ENCODE data around the gene KLF4.

Gene KLF4

DNA sequence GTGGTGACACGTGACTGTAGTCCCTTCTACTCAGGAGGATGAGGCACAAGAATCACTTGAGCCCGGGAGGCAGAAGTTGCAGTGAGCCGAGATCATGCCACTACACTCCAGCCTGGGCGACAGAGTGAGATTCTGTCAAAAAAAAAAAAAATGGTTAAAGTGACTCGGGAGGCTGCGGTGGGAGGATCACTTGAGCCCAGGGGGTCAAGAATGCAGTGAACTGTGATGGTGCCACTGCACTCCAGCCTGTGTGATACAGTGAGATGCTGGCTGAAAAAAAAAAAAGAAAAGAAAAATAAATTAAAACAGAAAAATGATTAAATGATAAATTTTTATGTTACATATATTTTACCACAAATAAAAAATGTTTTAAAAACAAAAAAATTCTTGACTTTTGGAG lies 51.9 kb downstream of the KLF4 start:
- Histone ChIP-seq H3K36me3 (ENCODE audit: control insufficient read depth in 5 of 5, insufficient read depth in 5 of 5, low read length in 5 of 5) (no peaks in the 10 kb centered on the region), H3K4me3 (ENCODE audit: low read depth in 1 of 5, low read length in 5 of 5) (no peak overlapping the region), H3K9ac (ENCODE audit: low read length in 5 of 5) (no peak overlapping the region), H3K27me3 (ENCODE audit: control insufficient read depth in 5 of 5, insufficient read depth in 4 of 5, low read length in 5 of 5) (no peaks in the 10 kb centered on the region), H3K4me1 (ENCODE audit: control insufficient read depth in 5 of 5, insufficient read depth in 5 of 5, low read length in 5 of 5) (peaks cover 0 to 4% (median 0%) of the 10 kb centered on the region in 5 donors), H3K27ac (ENCODE audit: low read depth, low read length) (no peak overlapping the region), H3K9me3 (ENCODE audit: control insufficient read depth in 5 of 5, low read length in 5 of 5) (no peaks in the 10 kb centered on the region)

DNA sequence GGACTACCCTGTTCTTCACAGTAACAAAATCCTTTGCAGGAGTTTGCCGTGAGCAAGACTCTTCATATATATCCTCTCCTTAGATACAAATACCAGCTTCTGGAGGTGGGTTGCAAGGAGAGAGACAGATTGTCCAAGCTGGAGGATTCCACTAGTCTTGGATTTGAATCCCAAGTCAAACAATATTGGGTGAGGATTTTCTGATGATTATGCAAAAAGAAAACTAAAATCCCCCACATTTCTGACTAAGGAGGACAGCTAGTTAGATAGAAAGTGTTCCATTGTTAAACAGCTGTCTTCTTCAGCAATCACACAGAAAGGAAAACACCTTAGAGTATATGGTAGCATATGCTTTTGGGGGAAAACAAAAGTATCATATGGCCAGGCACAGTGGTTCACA lies 54.2 kb downstream of the KLF4 start:
- H3K4me1 ChIP-seq (ENCODE audit: control insufficient read depth in 5 of 5, insufficient read depth in 5 of 5, low read length in 5 of 5): peaks cover 0 to 6% (median 0%) of the 10 kb centered on the region in 5 donors
- no peaks in the 10 kb centered on the region for H3K9me3 ChIP-seq (ENCODE audit: control insufficient read depth in 5 of 5, low read length in 5 of 5)
- H3K27ac ChIP-seq (ENCODE audit: low read depth, low read length): no peak overlapping the region
- H3K36me3 ChIP-seq (ENCODE audit: control insufficient read depth in 5 of 5, insufficient read depth in 5 of 5, low read length in 5 of 5): no peaks in the 10 kb centered on the region
- no peak overlapping the region for H3K9ac ChIP-seq (ENCODE audit: low read length in 5 of 5)
- no peak overlapping the region for H3K4me3 ChIP-seq (ENCODE audit: low read depth in 1 of 5, low read length in 5 of 5)
- peaks cover 0 to 2% (median 0%) of the 10 kb centered on the region in 5 donors for H3K27me3 ChIP-seq (ENCODE audit: control insufficient read depth in 5 of 5, insufficient read depth in 4 of 5, low read length in 5 of 5)

All from subcutaneous abdominal adipose tissue (tissue), 5 donors.